DOHH2 (cell line): Measurements from ENCODE around the gene NOXA1.

ENCODE experiments used
- H3F3A ChIP-seq: fragments of 200-600 bp; sonication (generic), shearing (Covaris generic); 2 replicates; pipeline ENCODE4 v1.6.0; 2016; ENCODE audit warnings: antibody characterized with exemption, mild to moderate bottlenecking; ENCODE audit not compliant: control insufficient read depth, insufficient read depth
- H3K27ac ChIP-seq: fragments of 200-600 bp; sonication (generic); 2 replicates; pipeline ENCODE4 v1.5.1; 2014; ENCODE audit warnings: low read depth, mild to moderate bottlenecking, low read length, moderate library complexity
- H3K27me3 ChIP-seq: fragments of 200-600 bp; sonication (generic); 2 replicates; pipeline ENCODE4 v1.6.1; 2014; ENCODE audit warnings: mild to moderate bottlenecking, low read length, mixed read lengths; ENCODE audit not compliant: control insufficient read depth
- H3K36me3 ChIP-seq: fragments of 200-600 bp; sonication (generic); 2 replicates; pipeline ENCODE4 v1.6.1; 2014; ENCODE audit warnings: mild to moderate bottlenecking, low read length, moderate library complexity, mixed read lengths; ENCODE audit not compliant: control insufficient read depth
- H3K4me1 ChIP-seq: fragments of 200-600 bp; sonication (generic); 2 replicates; pipeline ENCODE4 v1.6.1; 2014; ENCODE audit warnings: mild to moderate bottlenecking, low read length, mixed read lengths; ENCODE audit not compliant: control insufficient read depth
- H3K4me2 ChIP-seq: fragments of 200-600 bp; sonication (generic); 2 replicates; pipeline ENCODE4 v1.6.0; 2014; ENCODE audit warnings: mild to moderate bottlenecking, low read length, moderate library complexity
- H3K4me3 ChIP-seq: fragments of 200-600 bp; sonication (generic); 2 replicates; pipeline ENCODE4 v1.5.1; 2014; ENCODE audit warnings: mild to moderate bottlenecking, low read length, mixed read lengths
- H3K79me2 ChIP-seq: fragments of 200-600 bp; sonication (generic); 2 replicates; pipeline ENCODE4 v1.6.1; 2014; ENCODE audit warnings: mild to moderate bottlenecking, low read length, mixed read lengths; ENCODE audit not compliant: control insufficient read depth
- H3K9me2 ChIP-seq: fragments of 200-600 bp; sonication (generic); replicated peaks from 2 replicates; pipeline ENCODE4 v1.6.1; 2014; ENCODE audit warnings: mild to moderate bottlenecking, low read length, mixed read lengths; ENCODE audit not compliant: control insufficient read depth
- H3K9me3 ChIP-seq: fragments of 200-600 bp; sonication (generic); 2 replicates; pipeline ENCODE4 v1.6.1; 2014; ENCODE audit warnings: antibody characterized with exemption, low read length, mixed read lengths; ENCODE audit not compliant: control insufficient read depth, insufficient read depth
- H4K20me1 ChIP-seq: fragments of 200-600 bp; sonication (generic); 2 replicates; pipeline ENCODE4 v1.6.0; 2014; ENCODE audit warnings: low read depth, mild to moderate bottlenecking, antibody characterized with exemption, low read length, moderate library complexity; ENCODE audit not compliant: control insufficient read depth, insufficient read depth
- CTCF ChIP-seq: fragments of 200-600 bp; sonication (generic); IDR thresholded peaks from one replicate; pipeline ENCODE4 v1.5.1; 2014; ENCODE audit warnings: antibody characterized with exemption, mild to moderate bottlenecking, low read depth, low read length; ENCODE audit not compliant: poor library complexity, severe bottlenecking
- EZH2phosphoT487 ChIP-seq: fragments of 200-600 bp; sonication (generic); IDR thresholded peaks from 2 replicates; pipeline ENCODE4 v1.6.1; 2017; ENCODE audit warnings: borderline replicate concordance, mild to moderate bottlenecking, antibody characterized with exemption, low read length, moderate library complexity, mixed read lengths

Gene NOXA1

GRCh38 chr9:137396227-137396626, 27.0 kb upstream of the NOXA1 start:
- peaks cover 9% of the 10 kb centered on the region for H3K4me1 ChIP-seq
- TF ChIP-seq EZH2phosphoT487 (no peak), CTCF (no peak)
- H3K36me3 ChIP-seq, result no peaks in the 10 kb centered on the region
- no peaks in the 10 kb centered on the region for H3K9me3 ChIP-seq
- no peaks in the 10 kb centered on the region for H3K79me2 ChIP-seq
- H4K20me1 ChIP-seq, result no peaks in the 10 kb centered on the region
- no peaks in the 10 kb centered on the region for H3K27me3 ChIP-seq
- no peak overlapping the region for H3K27ac ChIP-seq
- H3K4me3 ChIP-seq, result no peak overlapping the region
- no peaks in the 10 kb centered on the region for H3K9me2 ChIP-seq
- H3K4me2 ChIP-seq, result no peak overlapping the region
- H3F3A ChIP-seq, result no peaks in the 10 kb centered on the region

- H4K20me1 ChIP-seq, result no peaks in the 10 kb centered on the region
- no peaks in the 10 kb centered on the region for H3F3A ChIP-seq
- no peaks in the 10 kb centered on the region for H3K9me3 ChIP-seq
- H3K4me2 ChIP-seq, result no peak overlapping the region
- H3K27ac ChIP-seq, result no peak overlapping the region
- H3K4me1 ChIP-seq, result peaks cover 9% of the 10 kb centered on the region
- H3K36me3 ChIP-seq, result no peaks in the 10 kb centered on the region
- no peaks in the 10 kb centered on the region for H3K27me3 ChIP-seq
- H3K4me3 ChIP-seq, result no peak overlapping the region
- no peaks in the 10 kb centered on the region for H3K9me2 ChIP-seq
- no peak for TF ChIP-seq CTCF
- TF ChIP-seq EZH2phosphoT487, result no peak
- no peaks in the 10 kb centered on the region for H3K79me2 ChIP-seq
Measured at GRCh38 chr9:137396634-137397367, 26.4 kb upstream of the NOXA1 start.

GRCh38 chr9:137397675-137398423, 25.3 kb upstream of the NOXA1 start:
- no peaks in the 10 kb centered on the region for H3F3A ChIP-seq
- no peaks in the 10 kb centered on the region for H3K27me3 ChIP-seq
- no peak overlapping the region for H3K27ac ChIP-seq
- no peaks in the 10 kb centered on the region for H3K36me3 ChIP-seq
- no peaks in the 10 kb centered on the region for H3K79me2 ChIP-seq
- H3K9me2 ChIP-seq, result no peaks in the 10 kb centered on the region
- no peaks in the 10 kb centered on the region for H4K20me1 ChIP-seq
- TF ChIP-seq CTCF, result no peak
- TF ChIP-seq EZH2phosphoT487, result no peak
- no peak overlapping the region for H3K4me3 ChIP-seq
- H3K4me2 ChIP-seq, result no peak overlapping the region
- no peaks in the 10 kb centered on the region for H3K9me3 ChIP-seq
- peaks cover 9% of the 10 kb centered on the region for H3K4me1 ChIP-seq
